HepG2 (cell line): ENCODE measurements around the gene THOC5. TPM values are rescaled to one million over a fixed set of nuclear protein-coding genes. Genes with fewer than 3 reads are reported as not detected.

Experiments
- ATAC-seq: fragments of 200-7000 bp; cut with Tn5 transposase; 3 replicates; pipeline ENCODE4 v1.9.1; 2020; ENCODE audit warnings: mild to moderate bottlenecking, moderate library complexity
- BruUV-seq: library from RNA; stranded (reverse); fragments of 400-500 nt; replicated peaks from 2 replicates; lab custom pipeline; 2021; lab: Mats Ljungman, UMichigan
- CTCF ChIA-PET: fragments of 300-600 bp; formaldehyde crosslinking; extraction: SDS; loops from one replicate; lab custom pipeline; 2021; ENCODE audit warnings: low total read pairs, inconsistent platforms, low intra/inter-chr PET ratio; lab: Yijun Ruan, JAX
- POLR2A ChIA-PET: fragments of 350-600 bp; sonication (Branson Sonifier 250); formaldehyde crosslinking; loops from one replicate; lab custom pipeline; 2020; ENCODE audit warnings: antibody characterized with exemption, inconsistent platforms; lab: Yijun Ruan, JAX
- DNase-seq: peaks from one replicate; pipeline ENCODE4 v3.0.0-alpha.2; 2015; ENCODE audit warnings: low spot score
- FAIRE-seq: peaks from 3 replicates; lab custom pipeline; 2011; peaks lifted over from hg19 to GRCh38; lab: Jason Lieb, UNC
- H2AFZ ChIP-seq: one replicate; pipeline ENCODE4 v1.6.1; 2011; ENCODE audit warnings: low read length, inconsistent platforms
- H3K27ac ChIP-seq: fragments of 300-600 bp; 3 replicates; pipeline ENCODE4 v1.8.0; 2011; ENCODE audit warnings: mixed run types, mild to moderate bottlenecking, mixed read lengths, low read length, inconsistent platforms; ENCODE audit not compliant: insufficient read depth; ENCODE audit errors: extremely low read length
- H3K27me3 ChIP-seq, 2 experiments: fragments of 200-600 bp in 1 of 2; 2 replicates in 1 of 2; 3 replicates in 1 of 2; pipeline versions ENCODE4 v1.6.0 to v1.8.0; 2011; ENCODE audit warnings: low read length in 2 of 2, mild to moderate bottlenecking in 2 of 2, moderate library complexity in 2 of 2, inconsistent platforms in 1 of 2; ENCODE audit not compliant: insufficient read depth in 2 of 2, control insufficient read depth in 1 of 2
- H3K36me3 ChIP-seq, 2 experiments: fragments of 200-600 bp in 1 of 2; replicated peaks in 1 of 2; 2 replicates in 1 of 2; 3 replicates in 1 of 2; pipeline versions ENCODE4 v1.5.1 to v1.8.0; 2011; ENCODE audit warnings: low read length in 2 of 2, inconsistent platforms in 1 of 2; ENCODE audit not compliant: insufficient read depth in 2 of 2, control insufficient read depth in 1 of 2
- H3K4me1 ChIP-seq: 2 replicates; pipeline ENCODE4 v1.5.1; 2012; ENCODE audit warnings: low read length, inconsistent platforms; ENCODE audit not compliant: insufficient read depth
- H3K4me2 ChIP-seq: 2 replicates; pipeline ENCODE4 v1.6.0; 2011; ENCODE audit warnings: low read depth, low read length, inconsistent platforms
- H3K4me3 ChIP-seq, 3 experiments: fragments of 200-600 bp in 1 of 3; sonication (generic), shearing (Covaris generic) in 1 of 3; replicated peaks in 1 of 3; 2 replicates each; pipeline ENCODE4 v1.5.1; 2011 to 2016; ENCODE audit warnings: low read length in 3 of 3, inconsistent platforms in 2 of 3, low read depth in 2 of 3, mild to moderate bottlenecking in 2 of 3, control low read depth in 1 of 3, mixed read lengths in 1 of 3; ENCODE audit not compliant: insufficient read depth in 1 of 3
- H3K79me2 ChIP-seq: one replicate; pipeline ENCODE4 v1.6.1; 2011; ENCODE audit warnings: low read length, inconsistent platforms; ENCODE audit not compliant: insufficient read depth
- H3K9ac ChIP-seq: 2 replicates; pipeline ENCODE4 v1.6.0; 2011; ENCODE audit warnings: mild to moderate bottlenecking, low read depth, low read length, inconsistent platforms; ENCODE audit not compliant: insufficient read depth
- H3K9me3 ChIP-seq: 2 replicates; pipeline ENCODE4 v1.5.1; 2012; ENCODE audit warnings: mild to moderate bottlenecking, low read length
- H4K20me1 ChIP-seq: 2 replicates; pipeline ENCODE4 v1.6.0; 2011; ENCODE audit warnings: inconsistent platforms, mild to moderate bottlenecking, low read length, moderate library complexity; ENCODE audit not compliant: insufficient read depth
- HOXA9 ChIP-seq: sonication (generic); formaldehyde crosslinking; IDR thresholded peaks from 2 replicates; pipeline ENCODE4 v1.8.1; 2022; ENCODE audit warnings: missing genetic modification reagents, mild to moderate bottlenecking, moderate library complexity, borderline replicate concordance
- MAFF ChIP-seq: IDR thresholded peaks from 2 replicates; pipeline ENCODE4 v1.6.1; 2011; ENCODE audit warnings: low read depth, low read length, improper control_type of control experiment
- MIER3 ChIP-seq: IDR thresholded peaks from 2 replicates; pipeline ENCODE4 v1.6.1; 2016; ENCODE audit warnings: missing compliant biosample characterization, borderline replicate concordance
- ZNF891 ChIP-seq: sonication (generic); formaldehyde crosslinking; IDR thresholded peaks from 2 replicates; pipeline ENCODE4 v1.5.0; 2020; ENCODE audit warnings: mild to moderate bottlenecking, missing genetic modification reagents
- WGBS: methylation state at CpG from one replicate; pipeline ENCODE4 v1.1.6; 2017; ENCODE audit warnings: low lambda C conversion rate; 5-methylcytosine and 5-hydroxymethylcytosine counted together
- in situ Hi-C: cut with HindIII; loops from 2 replicates; pipeline ENCODE4 v1.10.0; 2017; ENCODE audit warnings: low pct_unique_long_range_greater_than_20kb; ENCODE audit not compliant: extremely low pct_ligation_motif_present
- intact Hi-C: fragments of 100-400 bp; cut with micrococcal nuclease; formaldehyde crosslinking; loops from one replicate; pipeline ENCODE4 v1.10.0; 2022; ENCODE audit not compliant: unreplicated experiment
- polyA plus RNA-seq, 8 experiments: library from polyadenylated mRNA; depleted of rRNA in 3 of 8; stranded (reverse) in 7 of 8; unstranded in 1 of 8; fragments of >200 nt; fragmentation: Illumina TruSeq in 4 of 8; extraction: Trizol in 4 of 8; gene quantifications; 2 replicates each; pipeline versions ENCODE4 v1.2.1 to v1.2.3, GENCODE V29; 2011 to 2016; ENCODE audit warnings: low read depth in 4 of 8, missing spikeins in 1 of 8, mixed read lengths in 1 of 8; ENCODE audit not compliant: insufficient read depth in 1 of 8
- total RNA-seq, 5 experiments: library from RNA; depleted of rRNA; stranded (reverse); fragments of >200 nt; fragmentation: Illumina TruSeq; extraction: Trizol; gene quantifications; 2 replicates each; pipeline ENCODE4 v1.2.3, GENCODE V29; 2016; ENCODE audit warnings: low read depth in 1 of 5
- TF ChIP-seq, protein P1 (sequence below): sonication (generic); formaldehyde crosslinking; IDR thresholded peaks from 2 replicates; pipeline ENCODE4 v1.4.0; 2020; ENCODE audit warnings: missing genetic modification reagents
- TF ChIP-seq, protein P2 (sequence below), 2 experiments: fragments of 450-650 bp in 1 of 2; sonication (generic) in 1 of 2; formaldehyde crosslinking; IDR thresholded peaks; 2 replicates each; pipeline versions ENCODE4 v1.5.0 to v1.8.0; 2020 to 2022; ENCODE audit warnings: mild to moderate bottlenecking in 1 of 2, missing genetic modification reagents in 1 of 2
- TF ChIP-seq, protein P3 (sequence below): sonication (generic); formaldehyde crosslinking; IDR thresholded peaks from 2 replicates; pipeline ENCODE4 v1.9.0; 2022; ENCODE audit warnings: missing genetic modification reagents, mild to moderate bottlenecking, borderline replicate concordance
- TF ChIP-seq, protein P4 (sequence below), 2 experiments: sonication (generic) in 1 of 2; formaldehyde crosslinking in 1 of 2; IDR thresholded peaks; 2 replicates each; pipeline versions ENCODE4 v1.4.0 to v1.6.1; 2016 to 2020; ENCODE audit warnings: borderline replicate concordance in 1 of 2, low read depth in 1 of 2, mild to moderate bottlenecking in 1 of 2, missing genetic modification reagents in 1 of 2

Gene THOC5
- total and polyA plus RNA-seq, 2 of the 13 experiments (the other 11 are each of a cell fraction or from before 2014, with no cell fraction given), result 45.8 to 46.7 TPM

DNA sequence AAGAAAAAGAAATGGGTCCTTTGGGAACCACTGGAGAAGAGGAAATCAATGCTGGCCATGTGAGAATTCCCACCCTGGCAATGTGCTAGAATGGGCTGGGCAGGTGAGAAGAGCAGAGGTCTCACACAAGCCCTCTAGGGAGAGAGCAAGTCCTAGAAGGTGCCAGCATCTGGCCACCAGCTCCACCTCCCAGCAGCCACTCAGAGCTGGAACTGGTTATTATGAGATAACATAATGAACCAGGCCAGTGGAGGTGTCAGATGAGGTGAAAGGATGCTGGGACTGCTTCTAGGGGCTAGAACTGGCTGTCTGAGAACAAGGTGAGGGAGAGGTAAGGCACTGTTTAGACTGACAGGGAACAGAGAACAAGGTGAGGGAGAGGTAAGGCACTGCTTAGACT is 44.3 kb downstream of the THOC5 start (continued):
- TF ChIP-seq, protein P1, sequence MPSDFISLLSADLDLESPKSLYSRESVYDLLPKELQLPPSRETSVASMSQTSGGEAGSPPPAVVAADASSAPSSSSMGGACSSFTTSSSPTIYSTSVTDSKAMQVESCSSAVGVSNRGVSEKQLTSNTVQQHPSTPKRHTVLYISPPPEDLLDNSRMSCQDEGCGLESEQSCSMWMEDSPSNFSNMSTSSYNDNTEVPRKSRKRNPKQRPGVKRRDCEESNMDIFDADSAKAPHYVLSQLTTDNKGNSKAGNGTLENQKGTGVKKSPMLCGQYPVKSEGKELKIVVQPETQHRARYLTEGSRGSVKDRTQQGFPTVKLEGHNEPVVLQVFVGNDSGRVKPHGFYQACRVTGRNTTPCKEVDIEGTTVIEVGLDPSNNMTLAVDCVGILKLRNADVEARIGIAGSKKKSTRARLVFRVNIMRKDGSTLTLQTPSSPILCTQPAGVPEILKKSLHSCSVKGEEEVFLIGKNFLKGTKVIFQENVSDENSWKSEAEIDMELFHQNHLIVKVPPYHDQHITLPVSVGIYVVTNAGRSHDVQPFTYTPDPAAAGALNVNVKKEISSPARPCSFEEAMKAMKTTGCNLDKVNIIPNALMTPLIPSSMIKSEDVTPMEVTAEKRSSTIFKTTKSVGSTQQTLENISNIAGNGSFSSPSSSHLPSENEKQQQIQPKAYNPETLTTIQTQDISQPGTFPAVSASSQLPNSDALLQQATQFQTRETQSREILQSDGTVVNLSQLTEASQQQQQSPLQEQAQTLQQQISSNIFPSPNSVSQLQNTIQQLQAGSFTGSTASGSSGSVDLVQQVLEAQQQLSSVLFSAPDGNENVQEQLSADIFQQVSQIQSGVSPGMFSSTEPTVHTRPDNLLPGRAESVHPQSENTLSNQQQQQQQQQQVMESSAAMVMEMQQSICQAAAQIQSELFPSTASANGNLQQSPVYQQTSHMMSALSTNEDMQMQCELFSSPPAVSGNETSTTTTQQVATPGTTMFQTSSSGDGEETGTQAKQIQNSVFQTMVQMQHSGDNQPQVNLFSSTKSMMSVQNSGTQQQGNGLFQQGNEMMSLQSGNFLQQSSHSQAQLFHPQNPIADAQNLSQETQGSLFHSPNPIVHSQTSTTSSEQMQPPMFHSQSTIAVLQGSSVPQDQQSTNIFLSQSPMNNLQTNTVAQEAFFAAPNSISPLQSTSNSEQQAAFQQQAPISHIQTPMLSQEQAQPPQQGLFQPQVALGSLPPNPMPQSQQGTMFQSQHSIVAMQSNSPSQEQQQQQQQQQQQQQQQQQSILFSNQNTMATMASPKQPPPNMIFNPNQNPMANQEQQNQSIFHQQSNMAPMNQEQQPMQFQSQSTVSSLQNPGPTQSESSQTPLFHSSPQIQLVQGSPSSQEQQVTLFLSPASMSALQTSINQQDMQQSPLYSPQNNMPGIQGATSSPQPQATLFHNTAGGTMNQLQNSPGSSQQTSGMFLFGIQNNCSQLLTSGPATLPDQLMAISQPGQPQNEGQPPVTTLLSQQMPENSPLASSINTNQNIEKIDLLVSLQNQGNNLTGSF (CRISPR knock-in tag), result no peak
- TF ChIP-seq MIER3 (CRISPR knock-in tag) (no peak), HOXA9 (CRISPR knock-in tag) (no peak), ZNF891 (CRISPR knock-in tag) (no peak)

DNA sequence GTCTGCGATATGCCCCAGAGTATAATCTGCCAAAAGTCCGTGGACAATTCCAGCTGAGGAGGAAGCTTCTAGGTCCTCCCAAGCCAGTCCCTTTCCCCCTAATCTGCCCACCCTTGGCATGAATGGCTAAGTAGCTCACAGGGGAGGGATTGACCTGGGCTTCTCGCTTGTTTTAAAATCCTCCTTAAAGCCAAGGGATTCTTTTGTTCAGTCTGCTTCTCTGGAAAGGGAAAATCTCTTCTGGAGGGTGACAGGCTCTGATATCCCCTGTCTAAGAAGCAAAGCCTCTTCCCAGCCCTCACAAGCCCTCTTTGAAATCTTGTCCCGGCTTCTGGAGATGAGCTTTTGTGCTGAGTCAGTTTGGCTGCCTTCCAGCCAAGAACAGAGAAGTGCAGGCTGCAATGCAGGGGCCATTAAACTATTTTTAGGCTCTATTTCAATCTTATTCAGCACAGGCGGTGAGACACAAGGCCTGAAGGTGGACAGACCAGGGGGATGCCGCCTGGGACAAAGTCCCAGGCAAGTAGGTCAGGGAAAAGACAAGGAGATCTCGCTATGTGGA is 49.7 kb downstream of the THOC5 start:
- Histone ChIP-seq H3K79me2 (no peaks in the 10 kb centered on the region), H3K36me3 (peaks cover 5 to 24% of the 10 kb centered on the region in 2 experiments; a peak in 4 of 5 replicates), H3K4me1 (peaks cover 18% of the 10 kb centered on the region), H3K27me3 (no peaks in the 10 kb centered on the region), H3K9me3 (no peaks in the 10 kb centered on the region), H4K20me1 (no peaks in the 10 kb centered on the region), H2AFZ (no peak overlapping the region), H3K4me2 (no peak overlapping the region), H3K27ac (no peak overlapping the region), H3K9ac (no peak overlapping the region), H3K4me3 (no peak overlapping the region)
- CTCF ChIA-PET, result no interaction called here
- in situ Hi-C loops, result no loop called here
- POLR2A ChIA-PET, result no interaction called here
- FAIRE-seq (no peak), ATAC-seq (no peak; the same call in 2 of the 3 replicates), DNase-seq (no peak)
- intact Hi-C loops, result no loop called here
- WGBS, result 94% methylated on average over 7 of the region's 7 CpGs
- BruUV-seq, result no TSS peak
- TF ChIP-seq, protein P2, sequence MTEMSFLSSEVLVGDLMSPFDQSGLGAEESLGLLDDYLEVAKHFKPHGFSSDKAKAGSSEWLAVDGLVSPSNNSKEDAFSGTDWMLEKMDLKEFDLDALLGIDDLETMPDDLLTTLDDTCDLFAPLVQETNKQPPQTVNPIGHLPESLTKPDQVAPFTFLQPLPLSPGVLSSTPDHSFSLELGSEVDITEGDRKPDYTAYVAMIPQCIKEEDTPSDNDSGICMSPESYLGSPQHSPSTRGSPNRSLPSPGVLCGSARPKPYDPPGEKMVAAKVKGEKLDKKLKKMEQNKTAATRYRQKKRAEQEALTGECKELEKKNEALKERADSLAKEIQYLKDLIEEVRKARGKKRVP (CRISPR knock-in tag; IDR thresholded peaks at IDR 0.05), result no peak
- TF ChIP-seq, protein P3, sequence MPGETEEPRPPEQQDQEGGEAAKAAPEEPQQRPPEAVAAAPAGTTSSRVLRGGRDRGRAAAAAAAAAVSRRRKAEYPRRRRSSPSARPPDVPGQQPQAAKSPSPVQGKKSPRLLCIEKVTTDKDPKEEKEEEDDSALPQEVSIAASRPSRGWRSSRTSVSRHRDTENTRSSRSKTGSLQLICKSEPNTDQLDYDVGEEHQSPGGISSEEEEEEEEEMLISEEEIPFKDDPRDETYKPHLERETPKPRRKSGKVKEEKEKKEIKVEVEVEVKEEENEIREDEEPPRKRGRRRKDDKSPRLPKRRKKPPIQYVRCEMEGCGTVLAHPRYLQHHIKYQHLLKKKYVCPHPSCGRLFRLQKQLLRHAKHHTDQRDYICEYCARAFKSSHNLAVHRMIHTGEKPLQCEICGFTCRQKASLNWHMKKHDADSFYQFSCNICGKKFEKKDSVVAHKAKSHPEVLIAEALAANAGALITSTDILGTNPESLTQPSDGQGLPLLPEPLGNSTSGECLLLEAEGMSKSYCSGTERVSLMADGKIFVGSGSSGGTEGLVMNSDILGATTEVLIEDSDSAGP (CRISPR knock-in tag), result no peak
- TF ChIP-seq, protein P4, sequence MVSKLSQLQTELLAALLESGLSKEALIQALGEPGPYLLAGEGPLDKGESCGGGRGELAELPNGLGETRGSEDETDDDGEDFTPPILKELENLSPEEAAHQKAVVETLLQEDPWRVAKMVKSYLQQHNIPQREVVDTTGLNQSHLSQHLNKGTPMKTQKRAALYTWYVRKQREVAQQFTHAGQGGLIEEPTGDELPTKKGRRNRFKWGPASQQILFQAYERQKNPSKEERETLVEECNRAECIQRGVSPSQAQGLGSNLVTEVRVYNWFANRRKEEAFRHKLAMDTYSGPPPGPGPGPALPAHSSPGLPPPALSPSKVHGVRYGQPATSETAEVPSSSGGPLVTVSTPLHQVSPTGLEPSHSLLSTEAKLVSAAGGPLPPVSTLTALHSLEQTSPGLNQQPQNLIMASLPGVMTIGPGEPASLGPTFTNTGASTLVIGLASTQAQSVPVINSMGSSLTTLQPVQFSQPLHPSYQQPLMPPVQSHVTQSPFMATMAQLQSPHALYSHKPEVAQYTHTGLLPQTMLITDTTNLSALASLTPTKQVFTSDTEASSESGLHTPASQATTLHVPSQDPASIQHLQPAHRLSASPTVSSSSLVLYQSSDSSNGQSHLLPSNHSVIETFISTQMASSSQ (IDR thresholded peaks at IDR 0.05; ENCODE audit: low read depth), result no peak
- TF ChIP-seq, protein P4 (CRISPR knock-in tag; IDR thresholded peaks at IDR 0.05; ENCODE audit: borderline replicate concordance), result no peak
- 0 out of 2 replicates have a peak, but pooled peaks have one; percentile 15 for TF ChIP-seq MAFF
